GM10847 (cell line): ENCODE measurements around the gene SPAG8.

Experiments used
- POLR2A ChIP-seq: IDR thresholded peaks from 2 replicates; pipeline ENCODE4 v1.6.1; 2011; ENCODE audit not compliant: insufficient read length; ENCODE audit errors: extremely low read depth

Gene SPAG8

DNA sequence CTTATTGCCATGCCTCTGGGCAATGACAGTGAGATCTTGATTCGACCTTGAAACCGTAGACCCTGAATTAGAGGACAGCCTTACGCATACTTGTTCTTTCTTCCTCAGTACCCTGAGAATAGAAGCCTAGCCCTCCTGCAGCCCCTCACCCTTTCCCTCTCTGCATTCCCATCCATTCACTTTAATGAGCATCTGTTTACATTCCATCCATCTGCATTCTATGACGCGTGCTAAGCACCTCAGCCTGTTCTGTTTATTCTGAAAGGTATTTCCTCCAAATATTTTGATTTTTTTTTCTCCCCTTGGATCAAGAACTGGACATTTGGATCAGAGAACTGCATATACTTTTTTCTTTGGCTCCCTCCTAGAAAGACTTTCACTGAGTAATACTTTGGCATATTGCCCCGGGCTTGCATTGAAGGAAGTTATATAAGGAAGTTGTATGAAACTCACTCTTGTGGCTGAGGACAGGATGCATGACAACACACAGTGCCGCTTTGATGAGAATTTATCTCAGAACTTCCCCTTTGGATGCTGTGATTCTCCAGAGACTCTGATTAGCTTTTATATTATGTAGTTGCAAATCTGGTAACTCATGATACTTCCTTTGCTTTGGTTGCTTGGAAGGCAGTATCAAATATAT, 32.7 kb upstream of the SPAG8 start:
- no peak for TF ChIP-seq POLR2A

DNA sequence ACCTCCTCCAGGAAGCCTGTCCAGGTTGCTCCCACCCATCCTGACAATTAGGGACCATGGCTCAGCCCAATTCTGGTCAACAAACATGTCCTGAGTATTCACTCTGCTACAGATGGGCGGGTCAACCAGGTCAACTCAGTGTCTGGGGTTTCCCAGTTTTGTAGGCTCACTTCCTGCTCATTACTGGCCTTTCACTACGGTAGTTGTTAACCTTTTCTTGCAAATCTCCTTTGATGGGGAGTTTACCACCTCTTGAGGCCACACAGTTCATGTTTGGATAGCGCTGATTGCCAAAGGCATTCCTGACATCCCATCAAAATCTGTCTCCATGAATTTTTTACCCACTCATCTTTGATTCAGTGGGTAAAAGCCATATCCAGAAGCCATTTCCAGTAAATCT, 30.7 kb upstream of the SPAG8 start:
- no peak for TF ChIP-seq POLR2A

DNA sequence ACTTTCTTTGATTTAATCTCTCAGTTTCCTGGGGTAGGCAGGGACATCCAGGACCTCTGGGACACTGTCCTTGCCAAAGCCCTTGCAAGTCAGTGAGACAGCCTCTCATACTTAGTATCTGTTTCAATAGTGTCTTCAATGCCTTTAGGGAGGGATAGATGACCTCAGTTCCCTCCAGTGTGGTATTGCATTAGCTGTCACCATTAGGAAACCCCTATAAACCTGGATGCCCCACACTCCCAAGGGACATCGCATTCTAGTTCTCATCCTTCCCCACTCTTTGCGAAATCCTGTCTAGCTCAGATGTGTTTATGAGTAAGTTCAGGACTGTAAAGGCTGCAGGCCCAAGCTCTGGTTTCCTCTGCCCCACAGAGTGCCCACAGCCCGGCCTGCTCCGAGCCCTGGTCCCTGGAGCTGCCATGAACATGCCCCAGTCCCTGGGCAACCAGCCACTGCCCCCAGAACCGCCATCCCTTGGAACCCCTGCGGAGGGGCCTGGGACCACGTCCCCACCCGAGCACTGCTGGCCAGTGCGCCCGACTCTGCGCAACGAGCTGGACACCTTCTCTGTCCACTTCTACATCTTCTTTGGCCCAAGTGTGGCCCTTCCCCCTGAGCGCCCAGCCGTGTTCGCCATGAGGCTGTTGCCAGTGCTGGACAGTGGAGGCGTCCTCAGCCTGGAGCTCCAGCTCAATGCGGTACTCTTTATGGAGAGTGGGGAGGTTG, 30.1 kb upstream of the SPAG8 start:
- TF ChIP-seq POLR2A, result no peak

DNA sequence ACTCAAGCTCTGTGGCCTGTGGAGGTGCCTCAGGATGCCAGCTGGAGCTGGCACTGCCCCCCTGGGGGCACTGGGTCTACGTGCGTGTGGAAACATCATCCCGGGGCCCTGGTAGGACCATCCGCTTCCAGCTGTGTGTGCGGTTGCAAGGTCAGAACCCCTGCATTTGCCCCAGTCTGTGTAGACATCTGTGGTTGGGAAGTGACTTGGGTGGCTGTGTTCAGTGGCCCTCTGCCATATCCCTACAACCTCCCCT, 29.5 kb upstream of the SPAG8 start:
- no peak for TF ChIP-seq POLR2A

DNA sequence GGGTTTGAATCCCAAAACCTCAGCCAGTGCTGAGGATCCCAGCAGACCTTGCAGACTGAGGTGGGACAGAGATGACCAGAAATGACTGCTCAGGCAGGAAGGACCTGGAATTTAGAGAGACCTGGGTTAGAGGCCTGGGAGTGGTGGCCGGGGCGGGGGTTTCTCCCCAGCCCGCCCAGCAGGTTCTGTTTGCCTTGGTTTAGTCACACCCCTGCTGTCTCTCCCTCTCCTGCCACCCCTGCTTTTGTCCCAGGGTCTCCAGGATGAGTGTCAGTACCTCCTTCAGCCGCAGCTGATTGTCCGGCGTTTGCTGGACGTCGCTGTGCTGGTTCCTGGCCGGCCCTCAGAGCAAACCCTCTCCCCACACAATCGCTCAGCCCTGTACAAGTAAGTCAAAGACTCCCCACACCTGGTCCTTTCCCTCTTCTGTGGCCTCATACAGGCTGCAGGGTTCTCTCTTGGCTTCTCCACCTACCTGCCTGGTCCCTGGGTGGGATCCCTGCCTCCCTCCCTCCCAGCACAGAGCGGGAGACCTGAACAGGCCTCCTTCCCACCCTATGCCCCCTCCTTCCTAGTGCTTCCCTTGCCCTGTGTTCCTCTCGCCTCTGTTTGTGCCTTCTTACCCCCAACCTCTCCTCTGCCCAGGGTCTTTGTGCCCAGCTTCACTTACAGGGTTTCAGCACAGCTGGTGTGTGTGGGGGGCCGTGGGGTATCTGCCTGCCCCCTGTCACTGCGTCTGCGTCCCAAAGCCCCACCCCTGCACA, 29.0 kb upstream of the SPAG8 start:
- no peak for TF ChIP-seq POLR2A

DNA sequence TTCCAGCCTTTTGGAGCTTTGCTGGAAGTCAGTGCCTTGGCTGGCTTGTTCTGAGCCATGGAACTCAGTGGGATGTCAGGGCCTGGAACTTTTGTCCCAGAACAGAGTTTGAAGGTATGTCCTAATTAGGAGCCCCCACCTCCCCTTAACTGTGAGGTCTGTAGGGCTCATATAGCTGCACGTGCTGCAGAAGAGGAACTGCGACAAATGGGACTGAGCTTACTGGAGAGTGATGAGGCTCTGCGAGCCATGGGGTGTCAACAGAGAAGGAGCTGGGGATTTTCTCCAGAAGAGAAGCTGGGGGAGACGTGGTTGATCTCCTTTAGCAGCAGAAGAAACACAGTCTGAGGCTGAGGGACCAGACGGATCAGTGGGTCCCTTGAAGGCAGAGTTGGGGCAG, 27.9 kb upstream of the SPAG8 start:
- no peak for TF ChIP-seq POLR2A

DNA sequence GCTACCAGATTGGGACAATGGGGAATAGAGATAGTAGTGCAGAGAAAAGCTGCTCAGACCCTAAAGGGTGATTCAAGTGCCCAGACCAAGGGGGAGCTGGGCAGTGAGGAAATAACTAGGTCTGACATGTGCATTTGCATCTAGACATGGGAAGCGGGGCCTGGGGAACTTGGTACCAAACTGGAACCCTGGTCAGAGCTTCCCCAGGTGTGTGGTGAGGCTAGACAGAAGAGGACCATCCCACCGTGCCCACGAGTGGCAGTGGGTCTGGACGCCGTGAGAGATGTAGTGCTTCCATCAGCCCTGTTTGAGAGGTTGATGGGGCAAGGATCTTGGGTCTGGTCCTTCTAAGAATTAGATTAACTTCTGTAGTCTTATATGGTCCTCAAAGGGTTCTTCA, 24.5 kb upstream of the SPAG8 start:
- TF ChIP-seq POLR2A, result no peak

DNA sequence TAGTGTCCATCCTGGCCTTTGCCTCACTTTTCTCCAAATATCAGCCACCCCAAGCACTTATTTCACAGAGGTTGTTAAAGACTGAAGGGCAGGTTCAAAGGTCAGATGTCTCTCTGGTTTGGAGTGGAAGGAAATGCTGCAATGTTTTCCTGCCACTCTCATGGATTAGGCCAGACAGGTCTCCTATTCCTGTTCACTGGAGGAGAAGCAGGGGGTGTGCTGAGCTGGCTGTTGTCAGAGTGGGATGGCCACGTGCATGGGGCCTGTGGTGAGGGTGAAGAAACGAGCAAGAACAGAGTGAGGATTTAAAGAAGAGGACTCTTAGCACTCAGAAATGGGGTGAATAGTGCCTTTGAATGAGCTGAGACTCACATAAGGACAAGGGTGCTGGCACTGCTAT, 23.7 kb upstream of the SPAG8 start:
- no peak for TF ChIP-seq POLR2A

DNA sequence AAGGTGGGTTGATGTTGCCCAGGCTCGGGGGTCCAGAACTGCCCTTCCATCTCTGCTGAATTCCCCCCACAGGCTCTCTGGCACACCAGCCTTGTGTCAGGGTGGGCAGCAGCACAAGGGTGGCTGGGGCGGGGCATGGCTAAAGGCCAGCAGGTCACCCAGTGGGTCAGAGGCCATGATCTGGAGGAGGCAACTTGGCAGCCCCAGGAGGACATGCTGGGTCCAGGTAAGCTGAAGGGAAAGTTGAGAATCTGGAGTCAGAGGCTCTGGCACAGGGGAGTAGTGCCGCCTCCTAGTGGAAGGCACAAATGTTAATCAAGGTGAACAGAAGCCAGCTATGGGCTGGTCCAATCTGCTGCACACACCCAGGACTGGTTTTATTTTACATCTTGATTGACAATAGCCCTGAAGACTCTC, 23.2 kb upstream of the SPAG8 start:
- no peak for TF ChIP-seq POLR2A

DNA sequence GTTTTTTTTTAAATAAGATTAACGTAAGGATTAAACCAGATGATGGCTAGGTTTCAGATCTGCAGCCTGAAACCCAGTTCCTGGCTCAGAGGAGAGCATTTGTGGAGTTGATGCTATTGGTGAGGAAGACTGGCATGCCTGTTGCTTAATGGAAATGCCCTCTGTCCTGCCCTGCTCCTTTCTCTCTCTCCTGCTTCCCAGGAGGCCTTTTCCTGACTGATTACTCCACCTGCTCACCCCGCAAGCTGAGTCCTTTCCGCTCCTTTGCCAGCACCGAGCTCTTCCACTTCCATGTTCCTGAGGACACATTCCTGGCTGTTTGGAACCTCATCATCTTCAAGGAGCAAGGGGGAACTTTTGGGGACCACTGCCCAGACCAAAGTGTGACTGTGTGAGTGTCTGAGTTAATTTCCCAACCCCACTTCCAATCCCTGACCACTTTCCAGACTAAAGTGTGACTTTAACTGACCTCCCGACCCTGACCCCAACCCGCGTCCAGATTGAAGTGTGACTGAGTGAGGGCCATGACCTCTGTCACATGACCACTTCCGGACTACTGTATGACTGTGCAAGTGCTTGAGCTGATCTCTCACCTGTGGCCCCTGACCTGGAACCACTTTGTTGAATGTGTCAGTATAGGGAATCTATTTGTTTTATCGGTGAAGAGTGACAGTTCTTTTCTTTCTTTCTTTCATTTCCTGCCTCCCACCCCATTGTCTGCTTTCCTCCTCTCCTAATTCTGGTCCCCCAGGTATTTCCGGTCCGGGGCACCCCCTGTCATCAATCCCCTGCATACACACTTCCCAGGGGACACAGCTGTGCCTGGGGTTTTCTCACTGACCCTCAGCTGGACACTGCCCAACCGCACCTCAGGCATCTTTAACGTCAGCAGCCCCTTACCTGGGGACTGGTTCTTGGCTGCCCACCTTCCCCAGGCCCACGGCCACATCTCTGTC, 22.5 kb upstream of the SPAG8 start:
- no peak for TF ChIP-seq POLR2A

DNA sequence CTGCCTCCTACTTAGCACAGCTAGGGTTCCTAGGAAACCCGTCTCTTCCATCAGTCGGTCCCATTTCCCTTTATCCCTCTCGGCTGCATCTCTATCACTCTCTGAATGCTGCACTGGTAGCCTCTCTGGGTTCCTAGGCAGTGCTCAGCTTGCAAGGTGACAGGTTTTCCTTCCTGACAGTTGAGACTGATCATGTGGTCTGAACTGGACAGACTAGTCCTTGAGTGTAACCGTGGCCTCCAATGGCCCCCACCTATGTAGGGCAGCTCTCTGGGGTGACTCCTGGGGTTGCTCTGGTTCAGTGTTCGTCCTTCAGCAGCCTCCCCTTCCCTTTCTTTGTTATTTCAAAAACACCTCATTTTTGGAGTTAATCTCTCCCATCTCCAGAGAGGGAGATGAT, 20.8 kb upstream of the SPAG8 start:
- no peak for TF ChIP-seq POLR2A

DNA sequence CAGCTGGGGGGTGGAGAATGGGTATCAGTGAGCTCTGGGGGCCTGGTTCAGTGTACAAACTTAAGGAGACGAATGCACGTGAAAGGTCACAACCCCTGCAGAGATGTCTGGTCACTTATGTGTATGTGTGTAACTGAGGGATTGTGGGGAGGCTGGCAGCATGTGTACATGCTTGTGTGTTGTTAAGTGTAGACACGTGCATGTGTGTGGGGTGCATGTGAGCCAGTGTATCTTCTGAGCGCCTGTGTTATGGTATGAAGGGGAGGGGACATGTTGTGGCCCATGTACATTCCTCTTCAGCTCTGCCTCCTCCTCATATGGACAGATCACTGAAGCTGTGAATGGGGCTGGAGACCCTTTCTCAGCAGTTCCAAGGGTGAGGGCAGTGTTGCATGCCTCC, 19.0 kb upstream of the SPAG8 start:
- TF ChIP-seq POLR2A, result no peak

DNA sequence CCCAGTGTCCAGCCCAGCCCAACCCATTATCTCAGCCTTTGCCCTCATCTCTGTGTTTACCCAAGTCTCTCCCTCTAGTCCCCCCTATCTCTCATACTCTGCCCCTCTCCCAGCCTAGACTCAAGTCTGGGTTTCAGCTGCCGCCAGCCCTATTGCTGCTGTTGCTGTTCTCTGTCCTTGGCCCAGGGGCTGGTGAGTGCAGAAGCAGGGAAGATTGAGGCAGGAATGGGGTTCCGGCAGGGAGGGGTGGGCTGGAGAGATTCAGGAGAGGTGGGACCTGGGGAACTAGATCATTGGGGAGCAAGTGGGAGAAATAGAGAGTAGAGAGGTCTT, 17.7 kb upstream of the SPAG8 start:
- TF ChIP-seq POLR2A, result no peak

DNA sequence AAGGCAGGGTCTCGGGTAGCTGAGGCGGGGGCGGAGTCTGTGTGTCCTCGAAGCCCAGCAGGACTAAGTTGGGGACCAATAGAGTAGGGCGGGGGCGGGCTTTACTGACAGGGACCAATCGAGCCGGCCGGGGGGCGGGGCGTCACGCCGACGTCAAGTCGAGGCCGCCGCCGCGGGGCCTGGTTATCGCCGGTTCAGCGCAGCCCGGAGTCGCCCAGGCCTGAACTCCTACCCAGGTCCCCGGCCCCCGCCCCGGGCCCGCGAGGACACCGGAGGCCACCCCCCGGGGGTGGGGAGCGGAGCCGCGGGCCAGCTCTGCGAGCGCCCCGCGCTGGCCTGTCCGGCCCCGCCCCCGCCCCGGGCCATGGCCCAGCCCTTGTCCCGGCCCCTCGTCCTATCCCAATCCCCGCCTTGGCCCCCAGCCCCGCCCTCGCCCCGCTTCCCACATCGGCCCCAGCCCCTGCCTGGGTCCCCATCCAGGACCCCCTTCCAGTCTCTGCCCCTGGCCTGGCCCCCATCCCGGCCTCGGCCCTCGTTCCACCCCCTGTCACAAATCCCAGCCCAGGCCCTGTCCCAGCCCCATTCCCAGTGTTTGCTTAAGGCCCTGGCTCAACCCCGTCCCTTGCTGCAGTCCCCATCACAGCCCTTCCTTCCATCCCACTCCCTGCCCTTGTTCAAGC, 17.2 kb upstream of the SPAG8 start, which contains the start of gene TMEM8B:
Gene TMEM8B, plus strand, starts transcription at position 145 of the 680 bp plus-strand sequence. Its CDS starts 220 bp downstream, at position 365.
- TF ChIP-seq POLR2A, result peak; percentile 18

DNA sequence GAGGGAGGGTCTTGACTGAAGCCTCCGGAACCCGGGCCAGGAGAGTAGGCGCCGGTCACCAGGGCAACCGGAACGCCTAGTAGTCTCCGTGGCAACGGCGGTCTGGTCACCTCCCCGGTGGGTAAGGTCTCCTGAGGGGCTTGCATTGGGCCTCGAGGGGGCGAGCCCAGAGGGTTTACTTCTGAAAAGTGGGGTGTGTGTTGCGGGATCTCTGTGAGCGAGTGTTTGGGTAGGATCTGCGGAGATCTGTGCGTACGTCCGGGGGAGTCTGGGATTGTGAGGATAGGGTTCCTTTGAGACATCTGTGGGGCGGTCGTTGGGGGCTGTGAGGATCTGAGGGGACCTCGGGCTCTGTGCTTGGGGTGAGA, 16.6 kb upstream of the SPAG8 start, which contains the start of gene FAM221B:
Gene FAM221B, minus strand, starts transcription at position 17 of the 368 bp plus-strand sequence. CDS start 2,571 bp downstream, outside the sequence.
- no peak for TF ChIP-seq POLR2A

DNA sequence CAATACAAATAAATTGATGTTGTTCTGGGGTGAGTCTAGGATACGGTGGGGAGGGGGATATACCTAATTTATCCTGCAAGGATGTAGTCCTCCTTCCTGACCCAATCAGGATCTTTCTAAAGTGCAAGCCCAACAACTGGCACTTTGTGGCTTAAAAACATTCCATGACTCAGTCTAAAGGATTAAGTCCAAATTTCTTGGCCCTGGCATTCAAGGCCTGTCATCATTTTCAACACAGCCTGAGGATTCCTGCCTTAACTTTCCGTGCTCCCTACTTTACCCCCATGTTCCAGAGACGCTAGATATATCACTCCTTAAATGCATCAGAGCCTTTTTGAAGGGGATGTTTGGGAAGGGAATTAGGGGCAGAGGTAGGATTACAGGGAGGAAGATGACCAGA, 15.4 kb upstream of the SPAG8 start:
- no peak for TF ChIP-seq POLR2A
